ENCODE results near the gene APLNR. TPM values are rescaled to one million over a fixed set of nuclear protein-coding genes. Genes with fewer than 3 reads are reported as not detected.
A peak's percentile ranks its signal among the peaks of the same experiment; 100 is the strongest.
"Not testable (repeated sequence)": the region's sequence is repeated elsewhere in the genome, so short reads cannot be mapped to it uniquely, and the experiment has no call there.

The APLNR gene
- total RNA-seq (2022) (not detected in 2 replicates), Bru-seq, nascent RNA (not detected), BruChase-seq, experiment 1, labeled RNA remaining after a 6-hour chase (percentile 10 among the genes with signal in this experiment), BruChase-seq, experiment 2, labeled RNA remaining after a 2-hour chase (not detected)
- long read RNA-seq, result 0 reads

DNA sequence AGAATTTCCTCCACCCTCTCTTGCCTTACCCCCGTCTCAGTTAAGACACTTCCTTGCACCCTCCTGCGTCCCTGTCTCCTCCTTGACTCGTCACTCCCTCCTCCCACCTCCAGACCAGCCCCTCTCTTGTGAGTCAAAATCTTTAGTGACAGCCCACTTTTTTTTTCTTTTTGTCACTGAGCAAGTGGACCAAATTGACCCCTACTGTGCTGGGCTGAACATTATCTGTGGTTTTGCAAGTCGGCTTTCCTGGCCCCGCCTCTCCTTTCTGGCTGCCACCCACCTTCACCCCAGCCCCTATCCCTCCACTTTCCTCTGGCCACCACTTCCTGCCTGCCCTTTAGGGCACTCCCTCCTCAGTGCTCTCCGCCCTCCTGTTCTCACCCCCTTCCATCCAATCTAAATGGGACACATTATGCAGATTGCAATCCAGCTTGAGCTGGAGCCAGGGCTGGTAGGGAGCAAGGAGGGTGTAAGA, at the start of gene APLNR:
Gene APLNR, minus strand, starts transcription at position 47 of the 478 bp plus-strand sequence. CDS start 246 bp downstream, outside the sequence.
- POLR2A ChIA-PET, result no interaction called here

DNA sequence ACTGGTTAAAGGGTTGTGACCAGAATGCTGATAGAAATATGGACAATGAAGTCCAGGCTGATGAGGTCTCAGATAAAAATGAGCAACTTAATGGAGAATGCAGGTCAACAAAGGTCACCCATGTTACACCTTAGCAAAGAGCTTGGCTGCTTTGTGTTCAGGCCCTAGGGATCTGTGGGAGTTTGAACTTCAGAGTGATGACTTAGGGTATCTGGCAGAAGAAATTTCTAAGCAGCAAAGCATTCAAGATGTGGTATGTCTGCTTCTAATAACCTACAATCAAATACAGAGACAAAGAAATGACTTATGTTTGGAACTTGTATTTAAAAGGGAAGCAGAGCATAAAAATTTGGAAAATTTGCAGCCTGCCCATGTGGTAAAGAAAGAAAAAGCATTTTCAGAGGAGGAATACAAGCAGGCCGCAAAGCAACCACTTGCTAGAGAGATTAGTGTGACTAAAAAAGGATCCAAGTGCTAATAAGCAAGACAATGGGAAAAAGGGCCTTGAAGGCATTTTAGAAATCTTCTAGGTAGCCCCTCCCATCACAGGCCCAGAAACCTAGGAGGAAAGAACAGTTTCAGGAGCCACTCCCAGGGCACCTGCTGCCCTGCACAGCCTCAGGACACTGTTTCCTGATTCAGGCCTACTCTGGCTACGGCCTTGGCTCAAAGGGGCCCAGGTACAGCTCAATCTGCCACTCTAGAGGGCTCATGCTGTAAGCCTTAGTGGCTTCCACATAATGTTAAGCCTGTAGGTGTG, 46.4 kb upstream of the APLNR start:
- H3K4me1 Mint-ChIP-seq (ENCODE audit: insufficient read depth, unreplicated experiment), result peaks cover 24% of the 10 kb centered on the region
- no peak for DNase-seq (ENCODE audit: unreplicated experiment)
- intact Hi-C loops (cut with micrococcal nuclease), result no loop called here
- H3K27me3 Mint-ChIP-seq (ENCODE audit: insufficient read depth, unreplicated experiment), result no peaks in the 10 kb centered on the region
- ChIA-PET POLR2A (interaction anchor here (1.6 to 3.6 kb wide), 2 partner anchors 11 to 38 kb away, joined by 7 to 22 read pairs; no protein-coding TSS in a partner anchor), CTCF (interaction anchor here (0.5 to 1.2 kb wide), 2 partner anchors 66 to 443 kb away, joined by 3 to 5 read pairs; no protein-coding TSS in a partner anchor)
- no peaks in the 10 kb centered on the region for H3K36me3 Mint-ChIP-seq (ENCODE audit: insufficient read depth, unreplicated experiment)
- peaks cover 6% of the 10 kb centered on the region for H3K9me3 Mint-ChIP-seq (ENCODE audit: unreplicated experiment)
- no peak overlapping the region for H3K27ac Mint-ChIP-seq (ENCODE audit: low read depth, unreplicated experiment)
- TF ChIP-seq, protein P1, sequence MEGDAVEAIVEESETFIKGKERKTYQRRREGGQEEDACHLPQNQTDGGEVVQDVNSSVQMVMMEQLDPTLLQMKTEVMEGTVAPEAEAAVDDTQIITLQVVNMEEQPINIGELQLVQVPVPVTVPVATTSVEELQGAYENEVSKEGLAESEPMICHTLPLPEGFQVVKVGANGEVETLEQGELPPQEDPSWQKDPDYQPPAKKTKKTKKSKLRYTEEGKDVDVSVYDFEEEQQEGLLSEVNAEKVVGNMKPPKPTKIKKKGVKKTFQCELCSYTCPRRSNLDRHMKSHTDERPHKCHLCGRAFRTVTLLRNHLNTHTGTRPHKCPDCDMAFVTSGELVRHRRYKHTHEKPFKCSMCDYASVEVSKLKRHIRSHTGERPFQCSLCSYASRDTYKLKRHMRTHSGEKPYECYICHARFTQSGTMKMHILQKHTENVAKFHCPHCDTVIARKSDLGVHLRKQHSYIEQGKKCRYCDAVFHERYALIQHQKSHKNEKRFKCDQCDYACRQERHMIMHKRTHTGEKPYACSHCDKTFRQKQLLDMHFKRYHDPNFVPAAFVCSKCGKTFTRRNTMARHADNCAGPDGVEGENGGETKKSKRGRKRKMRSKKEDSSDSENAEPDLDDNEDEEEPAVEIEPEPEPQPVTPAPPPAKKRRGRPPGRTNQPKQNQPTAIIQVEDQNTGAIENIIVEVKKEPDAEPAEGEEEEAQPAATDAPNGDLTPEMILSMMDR (IDR thresholded peaks at IDR 0.05; ENCODE audit: unreplicated experiment), result no peak
- H3K4me3 Mint-ChIP-seq (ENCODE audit: unreplicated experiment), result no peak overlapping the region
- BruUV-seq (replicated peaks), result no TSS peak

More for the DNA sequence above, at the start of gene APLNR:
- CTCF ChIA-PET, result interaction anchor here (1.2 to 4.8 kb wide), 2 partner anchors 11 to 13 kb away, joined by 5 to 54 read pairs; no protein-coding TSS in a partner anchor
- Mint-ChIP-seq H3K36me3 (ENCODE audit: insufficient read depth, unreplicated experiment) (no peaks in the 10 kb centered on the region), H3K4me3 (ENCODE audit: unreplicated experiment) (no peak within 1 kb of the TSS), H3K27ac (ENCODE audit: low read depth, unreplicated experiment) (no peak within 1 kb of the TSS), H3K4me1 (ENCODE audit: insufficient read depth, unreplicated experiment) (no peaks in the 10 kb centered on the region), H3K27me3 (ENCODE audit: insufficient read depth, unreplicated experiment) (peaks cover 23% of the 10 kb centered on the region), H3K9me3 (ENCODE audit: unreplicated experiment) (no peaks in the 10 kb centered on the region)
- intact Hi-C loops (cut with micrococcal nuclease), result no loop called here
- no peak for DNase-seq (ENCODE audit: unreplicated experiment)
- no TSS peak for BruUV-seq (replicated peaks)
- TF ChIP-seq, protein P1 (IDR thresholded peaks at IDR 0.05; ENCODE audit: unreplicated experiment), result no peak

DNA sequence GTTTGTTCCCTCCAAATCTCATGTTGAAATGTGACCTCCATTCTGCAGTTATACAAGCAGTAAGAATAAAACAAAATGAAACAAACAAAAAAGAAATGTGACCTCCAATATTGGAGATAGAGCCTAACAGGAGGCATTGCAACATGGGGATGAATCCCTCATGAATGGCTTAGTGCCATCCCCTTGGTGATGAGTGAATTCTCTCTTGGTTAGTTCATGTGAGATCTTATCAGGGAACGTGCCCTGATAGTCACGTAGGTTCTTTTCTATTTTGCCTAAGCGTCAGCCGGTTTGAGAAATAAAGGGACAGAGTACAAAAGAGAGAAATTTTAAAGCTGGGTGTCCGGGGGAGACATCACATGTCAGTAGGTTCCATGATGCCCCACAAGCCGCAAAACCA, 44.5 kb upstream of the APLNR start:
- BruUV-seq (replicated peaks); intact Hi-C loops (cut with micrococcal nuclease); H3K4me3 Mint-ChIP-seq (ENCODE audit: unreplicated experiment); DNase-seq (ENCODE audit: unreplicated experiment); H3K36me3 Mint-ChIP-seq (ENCODE audit: insufficient read depth, unreplicated experiment); H3K27me3 Mint-ChIP-seq (ENCODE audit: insufficient read depth, unreplicated experiment); H3K9me3 Mint-ChIP-seq (ENCODE audit: unreplicated experiment): not testable (repeated sequence)
- ChIA-PET CTCF (interaction anchor here (0.6 to 4.2 kb wide), 3 partner anchors 13 to 120 kb away, joined by 3 to 31 read pairs (median 5); no protein-coding TSS in a partner anchor), POLR2A (interaction anchor here (5.3 kb wide), 1 partner anchor 42 kb away, joined by 72 read pairs; the partner anchor contains the start of gene TNKS1BP1)
- H3K27ac Mint-ChIP-seq (ENCODE audit: low read depth, unreplicated experiment), result peak overlapping the region; percentile 13
- peaks cover 41% of the 10 kb centered on the region for H3K4me1 Mint-ChIP-seq (ENCODE audit: insufficient read depth, unreplicated experiment)

DNA sequence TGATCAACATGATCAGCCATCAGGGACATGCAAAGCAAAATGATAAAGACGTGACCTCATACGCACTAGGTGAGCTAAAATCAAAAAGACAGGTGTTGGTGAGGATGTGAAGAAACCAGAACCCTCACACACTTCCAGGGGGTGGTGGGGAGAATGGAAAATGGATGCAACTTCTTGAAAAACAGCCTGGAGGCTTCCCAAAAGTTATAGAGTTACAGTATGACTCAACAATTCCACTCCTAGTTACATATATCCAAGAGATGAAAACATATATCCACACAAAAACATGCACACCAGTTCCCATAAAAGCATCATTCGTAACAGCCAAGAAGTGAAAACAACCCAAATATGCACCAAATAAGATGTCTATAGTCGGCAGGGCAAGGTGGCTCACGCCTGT, 42.1 kb upstream of the APLNR start:
- Mint-ChIP-seq H3K36me3 (ENCODE audit: insufficient read depth, unreplicated experiment) (no peaks in the 10 kb centered on the region), H3K4me3 (ENCODE audit: unreplicated experiment) (no peak overlapping the region), H3K9me3 (ENCODE audit: unreplicated experiment) (peaks cover 6% of the 10 kb centered on the region), H3K27ac (ENCODE audit: low read depth, unreplicated experiment) (peak overlapping the region; percentile 83), H3K27me3 (ENCODE audit: insufficient read depth, unreplicated experiment) (no peaks in the 10 kb centered on the region), H3K4me1 (ENCODE audit: insufficient read depth, unreplicated experiment) (peaks cover 44% of the 10 kb centered on the region)
- no TSS peak for BruUV-seq (replicated peaks)
- DNase-seq (ENCODE audit: unreplicated experiment), result peak; percentile 68
- TF ChIP-seq, protein P1 (IDR thresholded peaks at IDR 0.05; ENCODE audit: unreplicated experiment), result no peak
- ChIA-PET POLR2A (interaction anchor here (0.9 to 6.3 kb wide), 9 partner anchors 10 to 438 kb away, joined by 3 to 93 read pairs (median 14); partner anchors contain the start of gene TNKS1BP1), CTCF (interaction anchor here (0.7 to 4.6 kb wide), 9 partner anchors 10 to 438 kb away, joined by 3 to 35 read pairs (median 6); no protein-coding TSS in a partner anchor)
- intact Hi-C loops (cut with micrococcal nuclease), result loop anchor here (2.0 kb wide), 1 partner anchor 16 kb away; no protein-coding TSS in a partner anchor
